Gastroesophageal sphincter (tissue), 4 donors: ENCODE data around the gene IFT88. TPM values are rescaled to one million over a fixed set of nuclear protein-coding genes. Genes with fewer than 3 reads are reported as not detected.

ENCODE experiments used
- ATAC-seq: fragments of 150-250 bp; one replicate; pipeline ENCODE4 v1.9.1; 2016; ENCODE audit warnings: mild to moderate bottlenecking, moderate library complexity
- H3K27ac ChIP-seq, 4 donors: fragments of 200-600 bp; sonication (generic) in 3 of 4; 1 replicate in 3 of 4; 2 replicates in 1 of 4; pipeline ENCODE4 v1.5.1; 2016 to 2019
- H3K27me3 ChIP-seq: fragments of 200-600 bp; sonication (generic); one replicate; pipeline ENCODE4 v1.5.1; 2019
- H3K36me3 ChIP-seq, 2 donors: fragments of 200-600 bp; sonication (generic); one replicate each; pipeline ENCODE4 v1.5.1; 2019; ENCODE audit warnings: control low read depth in 1 of 2
- H3K4me1 ChIP-seq, 3 donors: fragments of 200-600 bp; sonication (generic); 1 replicate in 2 of 3; 2 replicates in 1 of 3; pipeline ENCODE4 v1.5.1; 2016 to 2019; ENCODE audit warnings: control low read depth in 2 of 3
- H3K4me3 ChIP-seq, 2 donors: fragments of 200-600 bp; sonication (generic); one replicate each; pipeline ENCODE4 v1.5.1; 2019; ENCODE audit warnings: mild to moderate bottlenecking in 1 of 2, moderate library complexity in 1 of 2
- H3K9me3 ChIP-seq, 3 donors: fragments of 200-600 bp; sonication (generic); one replicate each; pipeline ENCODE4 v1.5.1; 2017 to 2019; ENCODE audit warnings: control low read depth in 2 of 3
- CTCF ChIP-seq, 4 experiments: fragments of 200-600 bp in 2 of 4; fragments of 450-650 bp in 2 of 4; sonication (generic) in 1 of 4; IDR thresholded peaks; one replicate each; pipeline ENCODE4 v1.5.1; 2017 to 2019; ENCODE audit warnings: antibody characterized with exemption in 4 of 4, mild to moderate bottlenecking in 2 of 4, moderate library complexity in 2 of 4
- EP300 ChIP-seq: sonication (generic); formaldehyde crosslinking; IDR thresholded peaks from one replicate; pipeline ENCODE4 v1.6.1; 2017; ENCODE audit warnings: antibody characterized with exemption, mild to moderate bottlenecking
- POLR2A ChIP-seq, 2 donors: fragments of 450-650 bp; IDR thresholded peaks; one replicate each; pipeline ENCODE4 v1.6.1; 2017; ENCODE audit warnings: antibody characterized with exemption in 2 of 2, mild to moderate bottlenecking in 2 of 2, moderate library complexity in 1 of 2
- POLR2AphosphoS5 ChIP-seq: sonication (generic); formaldehyde crosslinking; IDR thresholded peaks from one replicate; pipeline ENCODE4 v1.6.1; 2017; ENCODE audit warnings: antibody characterized with exemption
- WGBS, 2 donors: methylation state at CpG; one replicate each; pipeline ENCODE4 v1.1.5; 2018; ENCODE audit warnings: low coverage in 1 of 2; 5-methylcytosine and 5-hydroxymethylcytosine counted together
- total RNA-seq, 4 donors: library from RNA; depleted of rRNA; stranded (reverse); fragments of >200 nt; gene quantifications; one replicate each; pipeline ENCODE4 v1.1.0, GENCODE V29; 2016

Gene IFT88
- total RNA-seq, 4 donors from 2014 or later: 9.1 to 21.2 (median 13.2) TPM

- no peak for ATAC-seq
- H3K36me3 ChIP-seq: no peaks in the 10 kb centered on the region
- H3K4me3 ChIP-seq: no peak overlapping the region
- H3K9me3 ChIP-seq: no peaks in the 10 kb centered on the region
- H3K27ac ChIP-seq: no peak overlapping the region
- no peak for TF ChIP-seq EP300
- no peaks in the 10 kb centered on the region for H3K27me3 ChIP-seq
- WGBS, 2 donors: 43 to 63% methylated on average over 5 of the region's 5 CpGs
- no peaks in the 10 kb centered on the region for H3K4me1 ChIP-seq
Measured at GRCh38 chr13:20550799-20551198, 16.2 kb upstream of the IFT88 start.

GRCh38 chr13:20553311-20553710 lies 13.6 kb upstream of the IFT88 start:
- no peak for TF ChIP-seq CTCF (IDR thresholded peaks at IDR 0.05)
- TF ChIP-seq POLR2AphosphoS5: no peak
- TF ChIP-seq EP300: no peak
- TF ChIP-seq POLR2A (IDR thresholded peaks at IDR 0.05): no peak
- ATAC-seq: no peak
- Histone ChIP-seq H3K4me1 (no peaks in the 10 kb centered on the region), H3K27me3 (no peaks in the 10 kb centered on the region), H3K9me3 (no peaks in the 10 kb centered on the region), H3K36me3 (no peaks in the 10 kb centered on the region), H3K4me3 (no peak overlapping the region), H3K27ac (no peak overlapping the region)
- 42 to 80% methylated on average over 1 to 3 of the region's 3 CpGs for WGBS, 2 donors

- H3K4me1 ChIP-seq: no peaks in the 10 kb centered on the region
- H3K4me3 ChIP-seq: no peak overlapping the region
- no peaks in the 10 kb centered on the region for H3K36me3 ChIP-seq
- no peak for ATAC-seq
- TF ChIP-seq CTCF (IDR thresholded peaks at IDR 0.05) (no peak), POLR2AphosphoS5 (no peak), EP300 (no peak), POLR2A (IDR thresholded peaks at IDR 0.05) (no peak)
- H3K27ac ChIP-seq: no peak overlapping the region
- no peaks in the 10 kb centered on the region for H3K27me3 ChIP-seq
- no peaks in the 10 kb centered on the region for H3K9me3 ChIP-seq
- 92 to 100% methylated on average over 1 to 3 of the region's 3 CpGs for WGBS, 2 donors
Measured at GRCh38 chr13:20558982-20559381, 8.0 kb upstream of the IFT88 start.

GRCh38 chr13:20559659-20560356 lies 7.1 kb upstream of the IFT88 start:
- TF ChIP-seq CTCF (IDR thresholded peaks at IDR 0.05) (no peak), POLR2AphosphoS5 (no peak), EP300 (no peak), POLR2A (IDR thresholded peaks at IDR 0.05) (no peak)
- no peaks in the 10 kb centered on the region for H3K36me3 ChIP-seq
- no peaks in the 10 kb centered on the region for H3K27me3 ChIP-seq
- 40 to 78% methylated on average over 1 to 6 of the region's 6 CpGs for WGBS, 2 donors
- H3K4me1 ChIP-seq: no peaks in the 10 kb centered on the region
- no peak overlapping the region for H3K4me3 ChIP-seq
- H3K9me3 ChIP-seq: no peaks in the 10 kb centered on the region
- H3K27ac ChIP-seq: no peak overlapping the region
- no peak for ATAC-seq

- no peak for ATAC-seq
- no peaks in the 10 kb centered on the region for H3K4me1 ChIP-seq
- no peaks in the 10 kb centered on the region for H3K9me3 ChIP-seq
- TF ChIP-seq POLR2AphosphoS5 (no peak), POLR2A (IDR thresholded peaks at IDR 0.05) (no peak), CTCF (IDR thresholded peaks at IDR 0.05) (no peak), EP300 (no peak)
- H3K36me3 ChIP-seq: no peaks in the 10 kb centered on the region
- WGBS, 2 donors: 62 to 71% methylated on average over 5 of the region's 5 CpGs
- H3K4me3 ChIP-seq: no peak overlapping the region
- no peaks in the 10 kb centered on the region for H3K27me3 ChIP-seq
- H3K27ac ChIP-seq: no peak overlapping the region
Measured at GRCh38 chr13:20561741-20562140, 5.2 kb upstream of the IFT88 start.
